NB4 (cell line): ENCODE results near the gene COG8.

Experiments
- MYC ChIP-seq: IDR thresholded peaks from 2 replicates; pipeline ENCODE4 v1.6.1; 2011; ENCODE audit warnings: low read depth, low read length
- POLR2A ChIP-seq: IDR thresholded peaks from 2 replicates; pipeline ENCODE4 v1.6.1; 2011; ENCODE audit warnings: mild to moderate bottlenecking; ENCODE audit not compliant: insufficient read length; ENCODE audit errors: extremely low read depth
- TF ChIP-seq, protein P1 (sequence below): IDR thresholded peaks from one replicate; pipeline ENCODE4 v1.5.1; 2012; ENCODE audit warnings: low read depth, low read length
- TF ChIP-seq, protein P2 (sequence below): IDR thresholded peaks from 2 replicates; pipeline ENCODE4 v1.6.1; 2011; ENCODE audit warnings: low read depth, low read length

DNA sequence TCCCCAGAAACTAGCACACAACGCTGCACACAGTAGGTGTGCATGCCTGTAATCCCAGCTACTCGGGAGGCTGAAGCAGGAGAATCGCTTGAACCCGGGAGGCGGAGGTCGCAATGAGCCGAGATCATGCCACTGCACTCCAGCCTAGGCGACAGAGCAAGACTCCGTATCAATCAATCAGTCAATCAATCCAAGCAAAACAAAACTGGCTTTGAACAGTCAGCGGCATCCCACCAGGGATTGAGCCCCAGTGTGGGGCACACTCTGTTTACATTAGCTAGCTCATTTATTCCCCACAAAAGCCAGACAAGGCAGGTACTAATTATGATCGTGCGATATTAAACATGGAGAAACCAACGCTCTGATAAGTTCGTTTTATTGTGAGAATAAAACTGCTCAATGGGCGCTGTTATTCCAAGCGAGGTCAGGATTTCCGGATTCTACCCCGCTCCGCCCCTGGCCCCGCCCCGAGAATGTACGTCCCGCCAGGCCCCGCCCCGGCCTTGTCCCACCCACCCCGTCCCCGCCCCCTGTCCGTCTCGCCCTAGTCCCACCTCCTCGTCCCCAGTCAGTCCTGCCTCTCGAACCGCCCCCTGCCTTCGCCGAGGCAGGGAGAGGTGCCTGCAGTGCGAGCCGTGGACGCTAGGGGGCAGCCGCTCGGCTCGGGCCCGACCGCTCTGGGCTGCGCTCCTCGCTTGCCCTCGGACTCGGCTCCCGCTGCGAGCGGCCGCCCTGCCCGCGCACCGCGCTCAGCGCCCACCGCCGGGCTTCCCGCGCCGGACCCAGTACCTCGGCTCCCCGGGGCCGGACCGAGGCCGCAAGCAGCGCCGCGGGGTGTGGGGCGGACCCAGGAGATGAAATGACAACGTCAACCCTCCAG is 28.5 kb downstream of the COG8 start, which contains the start of gene VPS4A:
- TF ChIP-seq, protein P1, sequence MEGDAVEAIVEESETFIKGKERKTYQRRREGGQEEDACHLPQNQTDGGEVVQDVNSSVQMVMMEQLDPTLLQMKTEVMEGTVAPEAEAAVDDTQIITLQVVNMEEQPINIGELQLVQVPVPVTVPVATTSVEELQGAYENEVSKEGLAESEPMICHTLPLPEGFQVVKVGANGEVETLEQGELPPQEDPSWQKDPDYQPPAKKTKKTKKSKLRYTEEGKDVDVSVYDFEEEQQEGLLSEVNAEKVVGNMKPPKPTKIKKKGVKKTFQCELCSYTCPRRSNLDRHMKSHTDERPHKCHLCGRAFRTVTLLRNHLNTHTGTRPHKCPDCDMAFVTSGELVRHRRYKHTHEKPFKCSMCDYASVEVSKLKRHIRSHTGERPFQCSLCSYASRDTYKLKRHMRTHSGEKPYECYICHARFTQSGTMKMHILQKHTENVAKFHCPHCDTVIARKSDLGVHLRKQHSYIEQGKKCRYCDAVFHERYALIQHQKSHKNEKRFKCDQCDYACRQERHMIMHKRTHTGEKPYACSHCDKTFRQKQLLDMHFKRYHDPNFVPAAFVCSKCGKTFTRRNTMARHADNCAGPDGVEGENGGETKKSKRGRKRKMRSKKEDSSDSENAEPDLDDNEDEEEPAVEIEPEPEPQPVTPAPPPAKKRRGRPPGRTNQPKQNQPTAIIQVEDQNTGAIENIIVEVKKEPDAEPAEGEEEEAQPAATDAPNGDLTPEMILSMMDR: peak; percentile 74
- TF ChIP-seq POLR2A (peak; percentile 59), MYC (peak; percentile 74; the same call in 1 of the 2 replicates)
- TF ChIP-seq, protein P2, sequence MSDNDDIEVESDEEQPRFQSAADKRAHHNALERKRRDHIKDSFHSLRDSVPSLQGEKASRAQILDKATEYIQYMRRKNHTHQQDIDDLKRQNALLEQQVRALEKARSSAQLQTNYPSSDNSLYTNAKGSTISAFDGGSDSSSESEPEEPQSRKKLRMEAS: peak; percentile 70
